Trophoblast cell (in vitro differentiated cells and primary cell): Measurements from ENCODE around the gene G6PC3.
A peak's percentile ranks its signal among the peaks of the same experiment; 100 is the strongest.

Source experiments
- DNase-seq, 2 donors: peaks; one replicate each; pipeline ENCODE4 v3.0.0-alpha.2; 2016
- H2AFZ ChIP-seq: 2 replicates; pipeline ENCODE4 v1.6.1; 2013; ENCODE audit warnings: low read length, moderate library complexity, mild to moderate bottlenecking; ENCODE audit not compliant: insufficient read depth, poor library complexity
- H2AK5ac ChIP-seq: 2 replicates; pipeline ENCODE4 v1.6.1; 2013; ENCODE audit warnings: mild to moderate bottlenecking, low read length
- H2BK120ac ChIP-seq: 2 replicates; pipeline ENCODE4 v1.6.1; 2013; ENCODE audit warnings: low read length, mild to moderate bottlenecking, moderate library complexity; ENCODE audit not compliant: insufficient read depth, poor library complexity
- H2BK12ac ChIP-seq: 2 replicates; pipeline ENCODE4 v1.6.1; 2013; ENCODE audit warnings: mild to moderate bottlenecking, low read length, moderate library complexity
- H2BK5ac ChIP-seq: 2 replicates; pipeline ENCODE4 v1.6.1; 2013; ENCODE audit warnings: low read length, low read depth, moderate library complexity, mild to moderate bottlenecking; ENCODE audit not compliant: poor library complexity
- H3K14ac ChIP-seq: 2 replicates; pipeline ENCODE4 v1.6.1; 2013; ENCODE audit warnings: mild to moderate bottlenecking, low read length
- H3K18ac ChIP-seq: 2 replicates; pipeline ENCODE4 v1.6.1; 2013; ENCODE audit warnings: mild to moderate bottlenecking, low read length
- H3K23ac ChIP-seq: 2 replicates; pipeline ENCODE4 v1.6.1; 2013; ENCODE audit warnings: low read length
- H3K27ac ChIP-seq: 2 replicates; pipeline ENCODE4 v1.5.1; 2013; ENCODE audit warnings: low read depth, mild to moderate bottlenecking, inconsistent platforms, low read length, moderate library complexity
- H3K27me3 ChIP-seq: 2 replicates; pipeline ENCODE4 v1.6.1; 2013; ENCODE audit warnings: inconsistent platforms, mild to moderate bottlenecking, low read length, moderate library complexity; ENCODE audit not compliant: insufficient read depth
- H3K36me3 ChIP-seq, 2 experiments: 1 replicate in 1 of 2; 2 replicates in 1 of 2; pipeline ENCODE4 v1.6.1; 2013; ENCODE audit warnings: low read length in 2 of 2, mild to moderate bottlenecking in 2 of 2, moderate library complexity in 1 of 2; ENCODE audit not compliant: insufficient read depth in 2 of 2, control insufficient read depth in 1 of 2
- H3K4ac ChIP-seq: 2 replicates; pipeline ENCODE4 v1.6.1; 2013; ENCODE audit warnings: low read depth, mild to moderate bottlenecking, low read length, moderate library complexity
- H3K4me1 ChIP-seq, 2 experiments: 1 replicate in 1 of 2; 2 replicates in 1 of 2; pipeline ENCODE4 v1.6.1; 2013; ENCODE audit warnings: low read length in 2 of 2, mild to moderate bottlenecking in 2 of 2, moderate library complexity in 1 of 2; ENCODE audit not compliant: insufficient read depth in 2 of 2, control insufficient read depth in 1 of 2
- H3K4me2 ChIP-seq: 2 replicates; pipeline ENCODE4 v1.6.1; 2013; ENCODE audit warnings: inconsistent platforms, mild to moderate bottlenecking, low read length, moderate library complexity
- H3K4me3 ChIP-seq: 2 replicates; pipeline ENCODE4 v1.5.1; 2013; ENCODE audit warnings: mild to moderate bottlenecking, low read depth, low read length, inconsistent platforms
- H3K79me1 ChIP-seq: one replicate; pipeline ENCODE4 v1.6.1; 2013; ENCODE audit warnings: low read length
- H3K79me2 ChIP-seq: 2 replicates; pipeline ENCODE4 v1.6.1; 2013; ENCODE audit warnings: low read length, mild to moderate bottlenecking; ENCODE audit not compliant: control insufficient read depth, insufficient read depth, poor library complexity
- H3K9ac ChIP-seq: 2 replicates; pipeline ENCODE4 v1.6.1; 2013; ENCODE audit warnings: mild to moderate bottlenecking, low read length
- H3K9me3 ChIP-seq: 2 replicates; pipeline ENCODE4 v1.6.1; 2013; ENCODE audit warnings: low read depth, mild to moderate bottlenecking, control low read depth, inconsistent platforms, low read length; ENCODE audit not compliant: insufficient read depth
- H4K12ac ChIP-seq: 2 replicates; pipeline ENCODE4 v1.6.1; 2013; ENCODE audit warnings: low read depth, mild to moderate bottlenecking, low read length, moderate library complexity
- H4K8ac ChIP-seq: 2 replicates; pipeline ENCODE4 v1.6.1; 2013; ENCODE audit warnings: low read depth, mild to moderate bottlenecking, low read length, moderate library complexity
- H4K91ac ChIP-seq: one replicate; pipeline ENCODE4 v1.6.1; 2013; ENCODE audit warnings: low read depth, mild to moderate bottlenecking, low read length, moderate library complexity
- WGBS: extraction: QIAGEN DNeasy Blood & Tissue Kit; methylation state at CpG from one replicate; pipeline ENCODE4 v1.1.7; 2013; ENCODE audit warnings: missing lambda C conversion rate; ENCODE audit not compliant: insufficient read length, insufficient coverage; ENCODE audit errors: extremely low coverage; 5-methylcytosine and 5-hydroxymethylcytosine counted together

Gene G6PC3

DNA sequence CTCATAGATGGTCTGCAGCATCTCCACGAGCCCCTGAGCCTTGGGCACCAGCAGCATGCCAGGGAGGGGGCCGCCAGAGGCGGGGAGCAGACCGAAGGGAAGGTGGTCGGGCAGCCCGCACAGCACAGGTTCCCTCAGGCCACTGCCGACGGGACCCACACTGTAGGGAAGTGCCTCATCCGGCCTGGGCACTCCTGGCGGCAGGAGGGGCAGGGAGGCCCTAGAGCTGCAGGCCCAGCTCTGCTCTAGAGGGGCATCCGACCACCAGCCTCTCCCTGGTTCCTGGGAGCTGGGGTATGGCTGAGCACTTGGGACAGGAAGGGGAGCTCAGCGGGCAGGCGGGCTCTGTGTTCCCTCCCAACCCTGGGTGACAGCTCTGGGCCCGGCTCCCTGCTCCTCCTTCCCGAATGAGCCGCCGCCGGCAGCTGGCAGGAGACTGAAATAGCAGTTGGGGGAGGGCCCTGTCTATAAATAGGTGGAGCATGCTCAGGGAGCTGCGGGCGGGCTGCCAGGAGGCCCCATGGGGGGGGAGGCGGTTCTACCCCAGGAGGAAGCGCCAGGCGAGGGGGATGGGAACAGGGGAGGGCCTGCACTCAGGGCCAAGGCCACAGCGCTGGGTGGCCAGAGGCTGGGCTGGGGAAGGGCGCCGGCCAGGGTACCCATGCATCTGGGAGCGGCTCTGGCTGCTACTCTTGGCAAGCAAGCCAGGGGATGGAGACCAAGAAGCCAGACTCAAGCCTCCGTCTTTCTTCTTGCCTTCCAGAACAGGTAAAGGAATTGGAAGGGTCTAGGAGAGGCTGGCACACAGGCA lies 40.5 kb downstream of the G6PC3 start:
- no peak overlapping the region for H4K12ac ChIP-seq
- H2BK120ac ChIP-seq = peak overlapping the region; percentile 10
- WGBS = no CpG with 5 or more reads among the region's 28 CpGs
- no peak overlapping the region for H2AK5ac ChIP-seq
- H3K27me3 ChIP-seq = no peaks in the 10 kb centered on the region
- no peak overlapping the region for H3K9ac ChIP-seq
- H3K79me2 ChIP-seq = peaks cover 2% of the 10 kb centered on the region
- H3K18ac ChIP-seq = peak overlapping the region; percentile 65
- H4K8ac ChIP-seq = peak overlapping the region; percentile 25
- H3K4me3 ChIP-seq = no peak overlapping the region
- H3K27ac ChIP-seq = peak overlapping the region; percentile 7
- peak overlapping the region; percentile 42 for H2AFZ ChIP-seq
- H3K4ac ChIP-seq = no peak overlapping the region
- H3K4me1 ChIP-seq = peaks cover 18 to 25% of the 10 kb centered on the region in 2 experiments
- peak; percentile 79 to 87 for DNase-seq
- H2BK12ac ChIP-seq = peak overlapping the region; percentile 5
- no peaks in the 10 kb centered on the region for H3K9me3 ChIP-seq
- H3K14ac ChIP-seq = peak overlapping the region; percentile 11
- H2BK5ac ChIP-seq = no peak overlapping the region
- H3K23ac ChIP-seq = no peak overlapping the region
- peak overlapping the region; percentile 50 for H4K91ac ChIP-seq
- peaks cover 20% of the 10 kb centered on the region for H3K79me1 ChIP-seq
- peaks cover 0 to 7% of the 10 kb centered on the region in 2 experiments for H3K36me3 ChIP-seq
- H3K4me2 ChIP-seq = peak overlapping the region; percentile 23

- Histone ChIP-seq H2AK5ac (peak overlapping the region; percentile 3), H4K91ac (no peak overlapping the region), H3K4ac (no peak overlapping the region), H3K27me3 (no peaks in the 10 kb centered on the region), H3K4me1 (peaks cover 18 to 25% of the 10 kb centered on the region in 2 experiments), H2BK120ac (no peak overlapping the region), H3K9me3 (no peaks in the 10 kb centered on the region), H2AFZ (no peak overlapping the region), H3K4me2 (no peak overlapping the region), H3K36me3 (peaks cover 0 to 7% of the 10 kb centered on the region in 2 experiments), H3K9ac (no peak overlapping the region), H3K79me1 (peaks cover 20% of the 10 kb centered on the region), H3K4me3 (no peak overlapping the region), H3K79me2 (peaks cover 2% of the 10 kb centered on the region), H2BK12ac (peak overlapping the region; percentile 12), H4K8ac (no peak overlapping the region), H2BK5ac (no peak overlapping the region), H4K12ac (no peak overlapping the region), H3K18ac (no peak overlapping the region), H3K14ac (no peak overlapping the region), H3K23ac (no peak overlapping the region), H3K27ac (no peak overlapping the region)
- no peak for DNase-seq
- no CpG with 5 or more reads among the region's 3 CpGs for WGBS
These were observed 41.2 kb downstream of the G6PC3 start for GRCh38 chr17:44111777-44112176.

- Histone ChIP-seq H3K4me3 (no peak overlapping the region), H2AFZ (no peak overlapping the region), H3K14ac (no peak overlapping the region), H3K4ac (no peak overlapping the region), H3K4me2 (no peak overlapping the region), H2BK120ac (no peak overlapping the region), H3K79me1 (peaks cover 20% of the 10 kb centered on the region), H3K18ac (peak overlapping the region; percentile 4), H3K79me2 (peaks cover 2% of the 10 kb centered on the region), H3K27ac (no peak overlapping the region), H2BK12ac (no peak overlapping the region), H2BK5ac (no peak overlapping the region), H3K36me3 (peaks cover 0 to 7% of the 10 kb centered on the region in 2 experiments), H3K9me3 (no peaks in the 10 kb centered on the region), H2AK5ac (no peak overlapping the region), H4K12ac (no peak overlapping the region), H4K91ac (peak overlapping the region; percentile 23), H3K27me3 (no peaks in the 10 kb centered on the region), H3K23ac (no peak overlapping the region), H3K4me1 (peaks cover 18 to 25% of the 10 kb centered on the region in 2 experiments), H3K9ac (no peak overlapping the region), H4K8ac (no peak overlapping the region)
- no CpG with 5 or more reads among the region's 4 CpGs for WGBS
- no peak for DNase-seq
These were observed 42.0 kb downstream of the G6PC3 start for GRCh38 chr17:44112284-44113280.

DNA sequence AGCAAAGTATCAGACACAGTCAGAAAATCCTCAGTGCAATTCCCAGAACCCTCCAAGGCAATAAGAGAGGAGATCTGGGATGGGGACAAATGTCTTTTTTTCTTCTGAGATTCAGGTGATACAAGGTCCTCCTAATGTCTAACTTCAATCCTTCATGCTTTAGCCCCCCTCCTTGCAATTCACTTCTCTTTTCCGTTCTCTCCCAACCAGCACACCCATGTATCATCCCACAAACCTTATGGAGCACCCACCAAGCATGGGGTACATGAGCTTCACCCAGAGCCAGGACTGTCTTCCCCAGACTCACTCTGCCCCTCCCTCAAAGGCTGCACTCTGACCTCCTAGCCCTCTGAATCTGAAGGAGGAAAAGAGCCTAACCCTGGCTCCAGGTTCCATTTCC lies 42.8 kb downstream of the G6PC3 start:
- H3K27me3 ChIP-seq = no peaks in the 10 kb centered on the region
- H2BK12ac ChIP-seq = no peak overlapping the region
- H4K8ac ChIP-seq = no peak overlapping the region
- H3K23ac ChIP-seq = no peak overlapping the region
- H3K9me3 ChIP-seq = no peaks in the 10 kb centered on the region
- H3K4me2 ChIP-seq = no peak overlapping the region
- no peak overlapping the region for H3K4me3 ChIP-seq
- H3K27ac ChIP-seq = no peak overlapping the region
- WGBS = no CpG with 5 or more reads among the region's 1 CpG
- H3K4ac ChIP-seq = no peak overlapping the region
- no peak overlapping the region for H2AFZ ChIP-seq
- H3K14ac ChIP-seq = no peak overlapping the region
- H2BK120ac ChIP-seq = no peak overlapping the region
- H3K9ac ChIP-seq = no peak overlapping the region
- H3K79me2 ChIP-seq = peaks cover 2% of the 10 kb centered on the region
- H4K12ac ChIP-seq = no peak overlapping the region
- peaks cover 18 to 25% of the 10 kb centered on the region in 2 experiments for H3K4me1 ChIP-seq
- no peak overlapping the region for H3K18ac ChIP-seq
- peaks cover 13% of the 10 kb centered on the region for H3K79me1 ChIP-seq
- DNase-seq = no peak
- H4K91ac ChIP-seq = no peak overlapping the region
- H2BK5ac ChIP-seq = no peak overlapping the region
- no peak overlapping the region for H2AK5ac ChIP-seq
- peaks cover 0 to 7% of the 10 kb centered on the region in 2 experiments for H3K36me3 ChIP-seq
